K562 (cell line): ENCODE data around the gene TESK2. TPM values are rescaled to one million over a fixed set of nuclear protein-coding genes. Genes with fewer than 3 reads are reported as not detected.
A peak's percentile ranks its signal among the peaks of the same experiment; 100 is the strongest.

ENCODE experiments used
- COPS2 ChIP-seq: fragments of 450-650 bp; conservative IDR thresholded peaks from 2 replicates; pipeline ENCODE4 v1.6.1; 2016; ENCODE audit warnings: mild to moderate bottlenecking, moderate library complexity
- ESRRB ChIP-seq: fragments of 250-450 bp; sonication (Bioruptor Pico); IDR thresholded peaks from 2 replicates; pipeline ENCODE4 v1.5.0; 2020; ENCODE audit warnings: mild to moderate bottlenecking, moderate library complexity, borderline replicate concordance
- GTF2E2 ChIP-seq: fragments of 200-800 bp; sonication (Bioruptor generic); IDR thresholded peaks from 2 replicates; pipeline ENCODE4 v1.6.1; 2016; ENCODE audit warnings: missing genetic modification characterization, missing compliant biosample characterization
- HDGF ChIP-seq: fragments of 450-650 bp; IDR thresholded peaks from 2 replicates; pipeline ENCODE4 v1.6.1; 2016
- IRF1 ChIP-seq: sonication (generic); formaldehyde crosslinking; IDR thresholded peaks from 2 replicates; pipeline ENCODE4 v1.8.0; 2022; ENCODE audit warnings: missing genetic modification reagents, mild to moderate bottlenecking, borderline replicate concordance
- PML ChIP-seq: IDR thresholded peaks from 2 replicates; pipeline ENCODE4 v1.6.1; 2012; ENCODE audit warnings: low read length, inconsistent platforms
- XRCC4 ChIP-seq: IDR thresholded peaks from one replicate; pipeline ENCODE4 v1.6.1; 2011; ENCODE audit not compliant: insufficient read depth, insufficient read length; ENCODE audit errors: extremely low read depth
- ZNF407 ChIP-seq: fragments of 450-650 bp; IDR thresholded peaks from 2 replicates; pipeline ENCODE4 v1.6.1; 2016; ENCODE audit warnings: low read depth
- polyA plus RNA-seq, 8 experiments: library from polyadenylated mRNA; depleted of rRNA in 4 of 8; stranded (reverse) in 5 of 8; unstranded in 3 of 8; fragments of >200 nt; fragmentation: Nextera tagmentation in 2 of 8; fragmentation: Illumina TruSeq in 1 of 8; extraction: Ambion mirVana in 2 of 8; extraction: Trizol in 1 of 8; gene quantifications; 2 replicates each; pipeline versions ENCODE4 v1.2.1 to v1.2.3, GENCODE V29; 2011 to 2014; ENCODE audit warnings: inconsistent platforms in 1 of 8, missing spikeins in 1 of 8
- total RNA-seq, 7 experiments: library from RNA; depleted of rRNA in 6 of 7; stranded (reverse); fragments of >200 nt in 6 of 7; fragmentation: Illumina TruSeq in 2 of 7; extraction: Trizol in 2 of 7; gene quantifications; 2 replicates each; pipeline versions ENCODE4 v1.2.1 to v1.2.3, GENCODE V29; 2011 to 2021; ENCODE audit warnings: low replicate concordance in 1 of 7
- TF ChIP-seq, protein P1 (sequence below): sonication (generic); formaldehyde crosslinking; IDR thresholded peaks from 2 replicates; pipeline ENCODE4 v1.8.1; 2023; ENCODE audit warnings: missing genetic modification reagents, mild to moderate bottlenecking, borderline replicate concordance

The TESK2 gene
- total and polyA plus RNA-seq, 9 of the 15 experiments (the other 6 are each of a cell fraction or from before 2014, with no cell fraction given), result 1.6 to 5.3 (median 3.7) TPM

GRCh38 chr1:45521413-45522323, 30.7 kb upstream of the TESK2 start, which contains the start of gene PRDX1 (continued):
- TF ChIP-seq ESRRB (CRISPR knock-in tag) (no peak), COPS2 (no peak), XRCC4 (no peak), IRF1 (CRISPR knock-in tag) (no peak; the same call in none of the 2 replicates), PML (peak; percentile 98), ZNF407 (no peak; the same call in 1 of the 2 replicates), GTF2E2 (tag) (peak; percentile 99), HDGF (no peak)
- TF ChIP-seq, protein P1, sequence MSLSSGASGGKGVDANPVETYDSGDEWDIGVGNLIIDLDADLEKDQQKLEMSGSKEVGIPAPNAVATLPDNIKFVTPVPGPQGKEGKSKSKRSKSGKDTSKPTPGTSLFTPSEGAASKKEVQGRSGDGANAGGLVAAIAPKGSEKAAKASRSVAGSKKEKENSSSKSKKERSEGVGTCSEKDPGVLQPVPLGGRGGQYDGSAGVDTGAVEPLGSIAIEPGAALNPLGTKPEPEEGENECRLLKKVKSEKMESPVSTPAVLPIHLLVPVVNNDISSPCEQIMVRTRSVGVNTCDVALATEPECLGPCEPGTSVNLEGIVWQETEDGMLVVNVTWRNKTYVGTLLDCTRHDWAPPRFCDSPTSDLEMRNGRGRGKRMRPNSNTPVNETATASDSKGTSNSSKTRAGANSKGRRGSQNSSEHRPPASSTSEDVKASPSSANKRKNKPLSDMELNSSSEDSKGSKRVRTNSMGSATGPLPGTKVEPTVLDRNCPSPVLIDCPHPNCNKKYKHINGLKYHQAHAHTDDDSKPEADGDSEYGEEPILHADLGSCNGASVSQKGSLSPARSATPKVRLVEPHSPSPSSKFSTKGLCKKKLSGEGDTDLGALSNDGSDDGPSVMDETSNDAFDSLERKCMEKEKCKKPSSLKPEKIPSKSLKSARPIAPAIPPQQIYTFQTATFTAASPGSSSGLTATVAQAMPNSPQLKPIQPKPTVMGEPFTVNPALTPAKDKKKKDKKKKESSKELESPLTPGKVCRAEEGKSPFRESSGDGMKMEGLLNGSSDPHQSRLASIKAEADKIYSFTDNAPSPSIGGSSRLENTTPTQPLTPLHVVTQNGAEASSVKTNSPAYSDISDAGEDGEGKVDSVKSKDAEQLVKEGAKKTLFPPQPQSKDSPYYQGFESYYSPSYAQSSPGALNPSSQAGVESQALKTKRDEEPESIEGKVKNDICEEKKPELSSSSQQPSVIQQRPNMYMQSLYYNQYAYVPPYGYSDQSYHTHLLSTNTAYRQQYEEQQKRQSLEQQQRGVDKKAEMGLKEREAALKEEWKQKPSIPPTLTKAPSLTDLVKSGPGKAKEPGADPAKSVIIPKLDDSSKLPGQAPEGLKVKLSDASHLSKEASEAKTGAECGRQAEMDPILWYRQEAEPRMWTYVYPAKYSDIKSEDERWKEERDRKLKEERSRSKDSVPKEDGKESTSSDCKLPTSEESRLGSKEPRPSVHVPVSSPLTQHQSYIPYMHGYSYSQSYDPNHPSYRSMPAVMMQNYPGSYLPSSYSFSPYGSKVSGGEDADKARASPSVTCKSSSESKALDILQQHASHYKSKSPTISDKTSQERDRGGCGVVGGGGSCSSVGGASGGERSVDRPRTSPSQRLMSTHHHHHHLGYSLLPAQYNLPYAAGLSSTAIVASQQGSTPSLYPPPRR (CRISPR knock-in tag), result peak; percentile 94; the same call in 1 of the 2 replicates
